Uterus (tissue), 4 donors: ENCODE measurements around the gene COA5. TPM values are rescaled to one million over a fixed set of nuclear protein-coding genes. Genes with fewer than 3 reads are reported as not detected.

Experiments
- DNase-seq, 2 donors: peaks; one replicate each; pipeline ENCODE4 v3.0.0-alpha.2; 2019 to 2020
- H3K27ac ChIP-seq, 2 donors: fragments of 200-600 bp; sonication (generic); 1 replicate in 1 of 2; 2 replicates in 1 of 2; pipeline ENCODE4 v1.5.1; 2016 to 2018
- H3K27me3 ChIP-seq, 2 donors: fragments of 200-600 bp; sonication (generic); one replicate each; pipeline ENCODE4 v1.5.1; 2018 to 2019; ENCODE audit warnings: control low read depth in 1 of 2
- H3K36me3 ChIP-seq, 2 donors: fragments of 200-600 bp; sonication (generic); one replicate each; pipeline ENCODE4 v1.5.1; 2019; ENCODE audit warnings: control low read depth in 1 of 2
- H3K4me1 ChIP-seq, 2 donors: fragments of 200-600 bp; sonication (generic); one replicate each; pipeline ENCODE4 v1.5.1; 2018 to 2019; ENCODE audit warnings: control low read depth in 1 of 2
- H3K4me3 ChIP-seq, 2 donors: fragments of 200-600 bp; sonication (generic); 1 replicate in 1 of 2; 2 replicates in 1 of 2; pipeline ENCODE4 v1.5.1; 2018 to 2019; ENCODE audit warnings: mild to moderate bottlenecking in 1 of 2
- H3K9me3 ChIP-seq, 2 donors: fragments of 200-600 bp; sonication (generic); one replicate each; pipeline ENCODE4 v1.5.1; 2019; ENCODE audit warnings: control low read depth in 1 of 2
- CTCF ChIP-seq, 4 experiments: fragments of 200-600 bp in 2 of 4; fragments of 450-650 bp in 2 of 4; sonication (generic) in 2 of 4; IDR thresholded peaks; one replicate each; pipeline ENCODE4 v1.5.1; 2016 to 2019; ENCODE audit warnings: antibody characterized with exemption in 4 of 4, mild to moderate bottlenecking in 2 of 4, moderate library complexity in 1 of 4
- POLR2A ChIP-seq, 2 donors: fragments of 450-650 bp; IDR thresholded peaks; one replicate each; pipeline ENCODE4 v1.6.1; 2016; ENCODE audit warnings: antibody characterized with exemption in 2 of 2, mild to moderate bottlenecking in 1 of 2, moderate library complexity in 1 of 2
- intact Hi-C: fragments of 100-400 bp; cut with DNase I; formaldehyde crosslinking; loops from one replicate; pipeline ENCODE4 v1.15.1; 2023; ENCODE audit warnings: low total_unique reads
- total RNA-seq, 4 donors: library from RNA; depleted of rRNA in 3 of 4; stranded (reverse); fragments of >200 nt in 3 of 4; gene quantifications; one replicate each; pipeline versions ENCODE4 v1.1.0 to v1.2.4, GENCODE V29; 2014 to 2023
- donor health status: DM: yes; HTN: yes; CAD: no.

Gene COA5
- total RNA-seq, 4 donors from 2014 or later = 9.5 to 76.5 (median 34.4) TPM

GRCh38 chr2:98578231-98578630 is 30.1 kb downstream of the COA5 start:
- H3K27me3 ChIP-seq = no peaks in the 10 kb centered on the region
- TF ChIP-seq POLR2A (IDR thresholded peaks at IDR 0.05) (no peak), CTCF (IDR thresholded peaks at IDR 0.05) (no peak)
- no peak overlapping the region for H3K4me3 ChIP-seq
- H3K36me3 ChIP-seq = no peaks in the 10 kb centered on the region
- intact Hi-C loops = no loop called here
- no peak for DNase-seq
- no peak overlapping the region for H3K27ac ChIP-seq
- no peaks in the 10 kb centered on the region for H3K9me3 ChIP-seq
- no peaks in the 10 kb centered on the region for H3K4me1 ChIP-seq

- Histone ChIP-seq H3K27ac (no peak overlapping the region), H3K4me3 (no peak overlapping the region), H3K4me1 (no peaks in the 10 kb centered on the region), H3K9me3 (no peaks in the 10 kb centered on the region), H3K27me3 (no peaks in the 10 kb centered on the region), H3K36me3 (no peaks in the 10 kb centered on the region)
- TF ChIP-seq CTCF (IDR thresholded peaks at IDR 0.05) = no peak
- TF ChIP-seq POLR2A (IDR thresholded peaks at IDR 0.05) = no peak
- intact Hi-C loops = no loop called here
- DNase-seq = no peak
Observed at GRCh38 chr2:98577313-98577712, 31.0 kb downstream of the COA5 start.

- Histone ChIP-seq H3K36me3 (no peaks in the 10 kb centered on the region), H3K9me3 (no peaks in the 10 kb centered on the region), H3K4me3 (no peak overlapping the region), H3K27ac (no peak overlapping the region), H3K27me3 (no peaks in the 10 kb centered on the region), H3K4me1 (no peaks in the 10 kb centered on the region)
- no peak for DNase-seq
- intact Hi-C loops = no loop called here
- no peak for TF ChIP-seq CTCF (IDR thresholded peaks at IDR 0.05)
- no peak for TF ChIP-seq POLR2A (IDR thresholded peaks at IDR 0.05)
Observed at GRCh38 chr2:98576666-98577312, 31.5 kb downstream of the COA5 start.

- Histone ChIP-seq H3K9me3 (no peaks in the 10 kb centered on the region), H3K4me1 (no peaks in the 10 kb centered on the region), H3K4me3 (no peak overlapping the region), H3K36me3 (no peaks in the 10 kb centered on the region), H3K27me3 (no peaks in the 10 kb centered on the region), H3K27ac (no peak overlapping the region)
- intact Hi-C loops = no loop called here
- no peak for DNase-seq
- TF ChIP-seq POLR2A (IDR thresholded peaks at IDR 0.05) (no peak), CTCF (IDR thresholded peaks at IDR 0.05) (no peak)
Observed at GRCh38 chr2:98573426-98573825, 34.9 kb downstream of the COA5 start.

- H3K4me1 ChIP-seq = no peaks in the 10 kb centered on the region
- H3K27me3 ChIP-seq = no peaks in the 10 kb centered on the region
- H3K9me3 ChIP-seq = no peaks in the 10 kb centered on the region
- TF ChIP-seq CTCF (IDR thresholded peaks at IDR 0.05) = no peak
- no peak for TF ChIP-seq POLR2A (IDR thresholded peaks at IDR 0.05)
- intact Hi-C loops = no loop called here
- no peak overlapping the region for H3K27ac ChIP-seq
- DNase-seq = no peak
- H3K4me3 ChIP-seq = no peak overlapping the region
- H3K36me3 ChIP-seq = no peaks in the 10 kb centered on the region
Observed at GRCh38 chr2:98572676-98573075, 35.6 kb downstream of the COA5 start.
